GM12892 (cell line): ENCODE data around the gene TTC28.

Experiments
- POLR2A ChIP-seq: IDR thresholded peaks from 2 replicates; pipeline ENCODE4 v1.6.1; 2011; ENCODE audit warnings: low read depth, low read length, control low read depth
- POLR2AphosphoS5 ChIP-seq: IDR thresholded peaks from 2 replicates; pipeline ENCODE4 v1.6.1; 2011; ENCODE audit warnings: low read depth, low read length, control low read depth
- TAF1 ChIP-seq: IDR thresholded peaks from 2 replicates; pipeline ENCODE4 v1.6.1; 2011; ENCODE audit warnings: low read depth, mild to moderate bottlenecking, control low read depth, low read length, borderline replicate concordance

DNA sequence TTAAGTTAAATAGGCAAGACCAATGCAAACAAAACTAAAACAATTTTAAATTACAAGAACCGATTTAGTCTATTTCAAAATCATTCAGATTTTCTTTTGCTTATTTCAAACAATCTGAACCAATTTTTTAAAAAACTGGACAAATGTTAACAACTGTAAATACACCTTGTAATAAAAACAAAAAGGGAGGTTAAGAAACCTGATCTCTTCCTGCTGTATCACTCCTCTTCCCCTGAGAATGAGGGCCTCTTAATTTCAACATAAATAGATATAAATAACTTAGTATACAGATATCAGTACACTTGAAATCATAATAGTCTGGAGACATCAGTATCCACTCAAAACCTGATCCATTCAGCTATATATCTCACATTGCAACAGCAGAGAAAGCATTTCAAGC lies 346.6 kb downstream of the TTC28 start:
- no peak for TF ChIP-seq TAF1
- TF ChIP-seq POLR2AphosphoS5 = no peak
- TF ChIP-seq POLR2A = no peak
